ENCODE measurements around the gene WASF2. TPM values are rescaled to one million over a fixed set of nuclear protein-coding genes. Genes with fewer than 3 reads are reported as not detected.
A peak's percentile ranks its signal among the peaks of the same experiment; 100 is the strongest.

WASF2 gene
- total and polyA plus RNA-seq, 2 of the 8 experiments (the other 6 are each of a cell fraction or from before 2014, with no cell fraction given), result 32.1 to 86.6 TPM

- Histone ChIP-seq H2BK15ac (ENCODE audit: low read length) (peak overlapping the region; percentile 97; the same call in 1 of the 2 replicates), H3K27ac (ENCODE audit: low read depth, low read length) (no peak overlapping the region), H3K9me3 (ENCODE audit: insufficient read depth in 2 of 2, low read depth in 1 of 2, low read length in 1 of 2) (no peaks in the 10 kb centered on the region), H3K4me2 (ENCODE audit: insufficient read depth in 1 of 2, low read depth in 2 of 2, low read length in 2 of 2) (no peak overlapping the region), H2AK5ac (ENCODE audit: low read depth, low read length) (peak overlapping the region; percentile 29; the same call in 1 of the 2 replicates), H3K56ac (replicated peaks; ENCODE audit: insufficient read length, low read depth, low read length) (no peak overlapping the region), H3K4me3 (ENCODE audit: extremely low read depth in 1 of 4, insufficient read depth in 2 of 4, low read depth in 3 of 4, low read length in 4 of 4) (no peak overlapping the region), H2BK120ac (replicated peaks; ENCODE audit: low read depth, low read length) (no peak overlapping the region), H2BK20ac (ENCODE audit: low read length) (no peak overlapping the region), H3K4me1 (replicated peaks in 1 of 4; ENCODE audit: control insufficient read depth in 3 of 4, insufficient read depth in 4 of 4, low read length in 3 of 4) (peaks cover 0 to 27% (median 15%) of the 10 kb centered on the region in 4 experiments; a peak in 6 of 7 replicates), H3K79me1 (ENCODE audit: low read depth, low read length) (no peaks in the 10 kb centered on the region), H3K79me2 (ENCODE audit: control insufficient read depth in 1 of 2, insufficient read depth in 2 of 2, low read length in 2 of 2) (no peaks in the 10 kb centered on the region), H3K27me3 (replicated peaks in 1 of 4; ENCODE audit: control insufficient read depth in 3 of 4, extremely low read depth in 1 of 4, insufficient read depth in 3 of 4, low read length in 3 of 4) (no peaks in the 10 kb centered on the region), H3K23ac (ENCODE audit: insufficient read length) (no peak overlapping the region), H3K36me3 (ENCODE audit: control insufficient read depth in 2 of 4, insufficient read depth in 4 of 4, low read length in 3 of 4) (no peaks in the 10 kb centered on the region), H3K18ac (ENCODE audit: extremely low read depth, low read length) (no peak overlapping the region), H4K20me1 (replicated peaks in 1 of 2; ENCODE audit: control insufficient read depth in 1 of 2, insufficient read depth in 2 of 2, low read length in 2 of 2) (peaks cover 2 to 6% of the 10 kb centered on the region in 2 experiments), H2BK5ac (ENCODE audit: low read depth, low read length) (0 out of 2 replicates have a peak overlapping the region, but pooled peaks have one; percentile 24), H4K8ac (ENCODE audit: extremely low read depth, insufficient read depth, low read length) (no peak overlapping the region), H3K23me2 (ENCODE audit: low read depth, low read length) (peaks cover 13% of the 10 kb centered on the region), H2BK12ac (ENCODE audit: low read depth, low read length) (0 out of 2 replicates have a peak overlapping the region, but pooled peaks have one; percentile 1), H3K9ac (replicated peaks in 1 of 4; ENCODE audit: extremely low read depth in 1 of 4, low read depth in 3 of 4, low read length in 3 of 4) (no peak overlapping the region), H3K14ac (ENCODE audit: insufficient read length) (no peak overlapping the region), H3K4ac (replicated peaks; ENCODE audit: insufficient read length, low read depth, low read length) (peak overlapping the region; percentile 3), H2AFZ (ENCODE audit: low read length) (no peak overlapping the region), H4K5ac (ENCODE audit: insufficient read length, low read depth, low read length) (no peak overlapping the region), H4K91ac (replicated peaks; ENCODE audit: insufficient read length, low read length) (no peak overlapping the region)
- no peak for FAIRE-seq
- TF ChIP-seq CTBP2 (IDR thresholded peaks at IDR 0.05; ENCODE audit: borderline replicate concordance, insufficient read depth, insufficient read length, low read length) (no peak), ASH2L (IDR thresholded peaks at IDR 0.05; ENCODE audit: low read length) (no peak), YY1 (IDR thresholded peaks at IDR 0.05; ENCODE audit: low read depth, low read length) (no peak), MAX (IDR thresholded peaks at IDR 0.05) (no peak), TAF7 (optimal IDR thresholded peaks at IDR 0.05; ENCODE audit: borderline replicate concordance, low read depth, low read length) (no peak), SUZ12 (IDR thresholded peaks at IDR 0.05; ENCODE audit: low read length) (no peak), TAF1 (IDR thresholded peaks at IDR 0.05; ENCODE audit: low read depth, low read length) (no peak), NANOG (IDR thresholded peaks at IDR 0.05; ENCODE audit: insufficient read depth, low read depth, low read length, poor library complexity, severe bottlenecking) (no peak)
- WGBS, 2 experiments (ENCODE audit: extremely low coverage in 1 of 2, insufficient coverage in 1 of 2, insufficient read length in 1 of 2, insufficient replicate concordance in 2 of 2, low coverage in 1 of 2, low lambda C conversion rate in 2 of 2, missing lambda C conversion rate in 1 of 2), result 96% methylated on average over 9 of the region's 9 CpGs; no CpG with 5 or more reads in 1 of the 2 experiments
- DNase-seq (ENCODE audit: low read depth in 1 of 2, low spot score in 2 of 2), result no peak
- ChIA-PET POLR2A (ENCODE audit: partially characterized antibody) (interaction anchor here (1.3 to 1.6 kb wide), 4 partner anchors 41 to 213 kb away, joined by 3 to 5 read pairs (median 3); no protein-coding TSS in a partner anchor), CTCF (ENCODE audit: partially characterized antibody) (interaction anchor here (0.7 to 37.8 kb wide), 36 partner anchors 6 to 321 kb away, joined by 3 to 863 read pairs (median 5); partner anchors contain the start of genes FCN3, GPR3, MAP3K6 and SYTL1)
Measured at GRCh38 chr1:27394282-27394658, 95.7 kb downstream of the WASF2 start.

Measured in H1 (cell line).